ENCODE results near the gene CLN5. TPM values are rescaled to one million over a fixed set of nuclear protein-coding genes. Genes with fewer than 3 reads are reported as not detected.

The CLN5 gene
- total and polyA plus RNA-seq, 9 donors: 31.7 to 52.2 (median 36.6) TPM

- H3K36me3 ChIP-seq: no peaks in the 10 kb centered on the region
- no peak overlapping the region for H3K27ac ChIP-seq
- DNase-seq: no peak
- H3K27me3 ChIP-seq: no peaks in the 10 kb centered on the region
- WGBS, 3 donors: 93 to 95% (median 94%) methylated on average over 6 of the region's 6 CpGs
- peaks cover 2% of the 10 kb centered on the region for H3K4me1 ChIP-seq (ENCODE audit: insufficient read depth)
- no peak overlapping the region for H3K4me3 ChIP-seq
- TF ChIP-seq CTCF (IDR thresholded peaks at IDR 0.05) (no peak), EP300 (IDR thresholded peaks at IDR 0.05) (no peak), POLR2A (IDR thresholded peaks at IDR 0.05) (no peak)
- intact Hi-C loops (cut with DNase I): no loop called here
- H3K9me3 ChIP-seq: no peaks in the 10 kb centered on the region
Observed at GRCh38 chr13:76973920-76974617, 17.8 kb upstream of the CLN5 start.

GRCh38 chr13:76974618-76974975 is 17.3 kb upstream of the CLN5 start:
- intact Hi-C loops (cut with DNase I): no loop called here

DNA sequence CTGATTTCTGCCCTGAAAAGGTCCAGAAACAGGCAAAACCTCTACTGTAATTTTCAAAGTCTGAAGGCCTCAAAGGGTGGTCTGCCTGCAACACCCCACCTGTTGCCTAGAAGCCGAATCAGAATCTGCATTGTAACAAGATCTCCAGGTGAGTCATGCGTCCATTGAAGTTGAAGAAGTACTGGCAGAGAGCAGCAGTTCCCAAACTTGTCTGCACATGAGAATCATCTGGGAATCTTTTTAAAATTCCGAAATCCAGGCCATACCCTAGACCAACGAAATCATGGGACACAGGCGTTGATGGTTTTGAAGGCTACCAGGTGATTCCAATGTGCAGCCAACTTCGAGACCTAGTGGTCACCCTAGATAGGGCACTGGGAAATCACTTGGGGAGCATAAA is 16.0 kb upstream of the CLN5 start:
- intact Hi-C loops (cut with DNase I): no loop called here
- no peak overlapping the region for H3K27ac ChIP-seq

More at GRCh38 chr13:76974618-76974975, 17.3 kb upstream of the CLN5 start:
- H3K36me3 ChIP-seq: no peaks in the 10 kb centered on the region
- H3K4me3 ChIP-seq: no peak overlapping the region
- H3K9me3 ChIP-seq: no peaks in the 10 kb centered on the region
- no peaks in the 10 kb centered on the region for H3K27me3 ChIP-seq
- no peak for DNase-seq
- 91 to 98% (median 96%) methylated on average over 3 of the region's 3 CpGs for WGBS, 3 donors
- peaks cover 2% of the 10 kb centered on the region for H3K4me1 ChIP-seq (ENCODE audit: insufficient read depth)
- TF ChIP-seq EP300 (IDR thresholded peaks at IDR 0.05) (no peak), CTCF (IDR thresholded peaks at IDR 0.05) (no peak), POLR2A (IDR thresholded peaks at IDR 0.05) (no peak)
- no peak overlapping the region for H3K27ac ChIP-seq

GRCh38 chr13:76976490-76976889 is 15.4 kb upstream of the CLN5 start:
- no peak for TF ChIP-seq EP300 (IDR thresholded peaks at IDR 0.05)
- TF ChIP-seq POLR2A (IDR thresholded peaks at IDR 0.05): no peak
- WGBS, 3 donors: 75 to 84% (median 80%) methylated on average over 8 of the region's 8 CpGs
- no peak for DNase-seq
- Histone ChIP-seq H3K36me3 (no peaks in the 10 kb centered on the region), H3K27me3 (no peaks in the 10 kb centered on the region), H3K9me3 (no peaks in the 10 kb centered on the region), H3K4me3 (no peak overlapping the region), H3K4me1 (ENCODE audit: insufficient read depth) (peaks cover 3% of the 10 kb centered on the region), H3K27ac (no peak overlapping the region)
- intact Hi-C loops (cut with DNase I): no loop called here

More for the DNA sequence above, 16.0 kb upstream of the CLN5 start:
- WGBS, 3 donors: 93 to 97% (median 96%) methylated on average over 6 of the region's 6 CpGs
- peaks cover 3% of the 10 kb centered on the region for H3K4me1 ChIP-seq (ENCODE audit: insufficient read depth)
- H3K27me3 ChIP-seq: no peaks in the 10 kb centered on the region
- TF ChIP-seq CTCF (IDR thresholded peaks at IDR 0.05) (no peak), EP300 (IDR thresholded peaks at IDR 0.05) (no peak), POLR2A (IDR thresholded peaks at IDR 0.05) (no peak)
- H3K4me3 ChIP-seq: no peak overlapping the region
- no peaks in the 10 kb centered on the region for H3K9me3 ChIP-seq
- no peak for DNase-seq
- H3K36me3 ChIP-seq: no peaks in the 10 kb centered on the region

DNA sequence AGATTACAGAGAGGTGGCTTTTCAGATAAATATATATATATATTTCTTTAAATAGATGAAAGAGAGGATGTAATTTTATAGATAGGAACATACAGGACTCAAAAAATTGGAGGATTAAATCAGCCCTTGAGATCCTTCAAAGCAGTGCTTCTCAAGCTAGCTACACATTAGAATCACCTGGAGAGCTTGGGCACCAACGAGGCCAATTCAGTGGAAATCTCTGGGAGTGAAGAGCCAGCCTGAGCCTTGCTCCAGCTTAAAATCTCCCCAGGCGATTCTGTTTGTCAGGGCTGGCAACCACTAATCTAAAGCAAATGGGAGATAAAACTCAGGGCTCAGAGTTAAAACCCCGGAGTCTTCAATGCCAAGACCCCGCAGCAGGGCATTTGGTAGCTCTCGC is 15.0 kb upstream of the CLN5 start:
- 88 to 94% (median 90%) methylated on average over 5 of the region's 5 CpGs for WGBS, 3 donors
- TF ChIP-seq CTCF (IDR thresholded peaks at IDR 0.05): no peak
- TF ChIP-seq EP300 (IDR thresholded peaks at IDR 0.05): no peak
- TF ChIP-seq POLR2A (IDR thresholded peaks at IDR 0.05): no peak
- intact Hi-C loops (cut with DNase I): no loop called here

More for the DNA sequence above, 15.0 kb upstream of the CLN5 start:
- Histone ChIP-seq H3K27me3 (no peaks in the 10 kb centered on the region), H3K27ac (no peak overlapping the region), H3K9me3 (no peaks in the 10 kb centered on the region), H3K4me3 (no peak overlapping the region), H3K36me3 (no peaks in the 10 kb centered on the region), H3K4me1 (ENCODE audit: insufficient read depth) (peaks cover 3% of the 10 kb centered on the region)
- DNase-seq: no peak
